Stomach (tissue), 4 donors: ENCODE measurements around the gene TMEM52.

Source experiments
- POLR2A ChIP-seq, 4 donors: fragments of 450-650 bp; IDR thresholded peaks; one replicate each; pipeline ENCODE4 v1.6.1; 2016; ENCODE audit warnings: antibody characterized with exemption in 4 of 4, control low read depth in 2 of 4, mild to moderate bottlenecking in 1 of 4, moderate library complexity in 1 of 4
- TF ChIP-seq, protein P1 (sequence below), 7 experiments: fragments of 450-650 bp in 4 of 7; fragments of 200-600 bp in 3 of 7; sonication (generic) in 3 of 7; IDR thresholded peaks; one replicate each; pipeline ENCODE4 v1.5.1; 2016 to 2019; ENCODE audit warnings: antibody characterized with exemption in 7 of 7, control low read depth in 2 of 7, mild to moderate bottlenecking in 1 of 7

DNA sequence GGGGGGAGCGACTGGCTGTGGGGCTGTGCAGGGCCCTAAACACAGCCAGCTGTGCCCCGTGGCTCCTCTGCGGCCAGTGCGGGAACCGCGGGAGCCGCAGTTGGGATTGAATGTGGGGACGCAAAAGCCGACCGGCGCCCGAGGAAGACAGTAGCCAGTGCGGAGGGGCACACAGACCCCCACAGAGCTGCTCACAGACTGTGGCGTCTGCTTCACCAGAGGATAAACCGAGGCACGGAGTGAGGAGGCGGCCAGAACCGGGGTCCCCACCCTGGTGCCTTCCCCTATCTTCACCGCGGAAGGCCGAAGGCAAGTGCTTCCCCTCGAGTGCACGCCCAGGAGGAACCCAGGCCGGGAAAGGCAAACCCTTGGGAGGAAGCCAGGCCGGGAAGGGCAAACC lies 8.7 kb upstream of the TMEM52 start:
- TF ChIP-seq POLR2A (IDR thresholded peaks at IDR 0.05) = no peak
- TF ChIP-seq, protein P1, sequence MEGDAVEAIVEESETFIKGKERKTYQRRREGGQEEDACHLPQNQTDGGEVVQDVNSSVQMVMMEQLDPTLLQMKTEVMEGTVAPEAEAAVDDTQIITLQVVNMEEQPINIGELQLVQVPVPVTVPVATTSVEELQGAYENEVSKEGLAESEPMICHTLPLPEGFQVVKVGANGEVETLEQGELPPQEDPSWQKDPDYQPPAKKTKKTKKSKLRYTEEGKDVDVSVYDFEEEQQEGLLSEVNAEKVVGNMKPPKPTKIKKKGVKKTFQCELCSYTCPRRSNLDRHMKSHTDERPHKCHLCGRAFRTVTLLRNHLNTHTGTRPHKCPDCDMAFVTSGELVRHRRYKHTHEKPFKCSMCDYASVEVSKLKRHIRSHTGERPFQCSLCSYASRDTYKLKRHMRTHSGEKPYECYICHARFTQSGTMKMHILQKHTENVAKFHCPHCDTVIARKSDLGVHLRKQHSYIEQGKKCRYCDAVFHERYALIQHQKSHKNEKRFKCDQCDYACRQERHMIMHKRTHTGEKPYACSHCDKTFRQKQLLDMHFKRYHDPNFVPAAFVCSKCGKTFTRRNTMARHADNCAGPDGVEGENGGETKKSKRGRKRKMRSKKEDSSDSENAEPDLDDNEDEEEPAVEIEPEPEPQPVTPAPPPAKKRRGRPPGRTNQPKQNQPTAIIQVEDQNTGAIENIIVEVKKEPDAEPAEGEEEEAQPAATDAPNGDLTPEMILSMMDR (IDR thresholded peaks at IDR 0.05) = no peak
